BJ (cell line): ENCODE measurements around the gene EMID1. TPM values are rescaled to one million over a fixed set of nuclear protein-coding genes. Genes with fewer than 3 reads are reported as not detected.

ENCODE experiments used
- CTCF ChIA-PET: fragments of 350-600 bp; formaldehyde crosslinking; extraction: SDS; loops from one replicate; lab custom pipeline; 2021; ENCODE audit warnings: antibody characterized with exemption, inconsistent platforms; lab: Yijun Ruan, JAX
- POLR2A ChIA-PET: fragments of 300-600 bp; sonication (Branson Sonifier 250); formaldehyde crosslinking; extraction: SDS; loops from one replicate; lab custom pipeline; 2021; ENCODE audit warnings: antibody characterized with exemption; lab: Charles Lee
- DNase-seq: peaks from one replicate; pipeline ENCODE4 v3.0.0-alpha.2; 2011; ENCODE audit warnings: low read depth
- H3K27me3 ChIP-seq: 2 replicates; pipeline ENCODE4 v1.6.0; 2011; ENCODE audit warnings: low read length; ENCODE audit not compliant: control insufficient read depth, insufficient read depth
- H3K36me3 ChIP-seq: 2 replicates; pipeline ENCODE4 v1.5.1; 2011; ENCODE audit warnings: low read length; ENCODE audit not compliant: control insufficient read depth, insufficient read depth
- H3K4me3 ChIP-seq: 2 replicates; pipeline ENCODE4 v1.5.1; 2011; ENCODE audit warnings: low read depth, mild to moderate bottlenecking, control low read depth, low read length
- CTCF ChIP-seq: IDR thresholded peaks from 2 replicates; pipeline ENCODE4 v1.5.1; 2011; ENCODE audit warnings: low read depth, mild to moderate bottlenecking, control low read depth, inconsistent platforms, low read length, moderate library complexity; ENCODE audit not compliant: insufficient read depth
- polyA plus RNA-seq: library from polyadenylated mRNA; depleted of rRNA; stranded (reverse); fragments of >200 nt; gene quantifications from 2 replicates; pipeline ENCODE4 v1.2.3, GENCODE V29; 2011

Gene EMID1
- polyA plus RNA-seq, 1 experiment = 0.05 TPM

- POLR2A ChIA-PET = no interaction called here
Observed at GRCh38 chr22:29167032-29167911, 38.4 kb upstream of the EMID1 start.

GRCh38 chr22:29171721-29172120, 34.0 kb upstream of the EMID1 start:
- CTCF ChIA-PET = no interaction called here
- POLR2A ChIA-PET = no interaction called here
- no peak for TF ChIP-seq CTCF

More at GRCh38 chr22:29167032-29167911, 38.4 kb upstream of the EMID1 start:
- peaks cover 7% of the 10 kb centered on the region; the same call in 1 of the 2 replicates for H3K27me3 ChIP-seq
- no peak for TF ChIP-seq CTCF
- H3K36me3 ChIP-seq = no peaks in the 10 kb centered on the region
- no peak for DNase-seq
- CTCF ChIA-PET = interaction anchor here (1.0 to 1.8 kb wide), 2 partner anchors 13 to 75 kb away, joined by 3 to 4 read pairs; no protein-coding TSS in a partner anchor
- no peak overlapping the region for H3K4me3 ChIP-seq

GRCh38 chr22:29172216-29172615, 33.5 kb upstream of the EMID1 start:
- ChIA-PET POLR2A (no interaction called here), CTCF (no interaction called here)
- TF ChIP-seq CTCF = no peak
- H3K4me3 ChIP-seq = no peak overlapping the region
- peaks cover 6% of the 10 kb centered on the region; the same call in 1 of the 2 replicates for H3K27me3 ChIP-seq
- no peak for DNase-seq
- no peaks in the 10 kb centered on the region for H3K36me3 ChIP-seq

More at GRCh38 chr22:29171721-29172120, 34.0 kb upstream of the EMID1 start:
- DNase-seq = no peak
- peaks cover 6% of the 10 kb centered on the region; the same call in 1 of the 2 replicates for H3K27me3 ChIP-seq
- H3K36me3 ChIP-seq = no peaks in the 10 kb centered on the region
- H3K4me3 ChIP-seq = no peak overlapping the region

- no peak for TF ChIP-seq CTCF
- no peak overlapping the region for H3K4me3 ChIP-seq
- no peak for DNase-seq
- peaks cover 2% of the 10 kb centered on the region; the same call in 1 of the 2 replicates for H3K27me3 ChIP-seq
- ChIA-PET CTCF (interaction anchor here (1.1 kb wide), 1 partner anchor 10 kb away, joined by 4 read pairs; no protein-coding TSS in a partner anchor), POLR2A (no interaction called here)
- H3K36me3 ChIP-seq = no peaks in the 10 kb centered on the region
Observed at GRCh38 chr22:29175312-29175835, 30.3 kb upstream of the EMID1 start.

- CTCF ChIA-PET = interaction anchor here (1.9 kb wide), 1 partner anchor 30 kb away, joined by 7 read pairs; no protein-coding TSS in a partner anchor
Observed at GRCh38 chr22:29183971-29184848, 21.5 kb upstream of the EMID1 start.

More at GRCh38 chr22:29183971-29184848, 21.5 kb upstream of the EMID1 start:
- no peak for DNase-seq
- no peak for TF ChIP-seq CTCF
- Histone ChIP-seq H3K4me3 (no peak overlapping the region), H3K27me3 (no peaks in the 10 kb centered on the region), H3K36me3 (no peaks in the 10 kb centered on the region)
- POLR2A ChIA-PET = no interaction called here
